Vagina (tissue), 2 donors: ENCODE results near the gene PARN. TPM values are rescaled to one million over a fixed set of nuclear protein-coding genes. Genes with fewer than 3 reads are reported as not detected.

Experiments used
- DNase-seq, 2 donors: peaks; one replicate each; pipeline ENCODE4 v3.0.0-alpha.2; 2017; ENCODE audit errors: extremely low spot score in 2 of 2
- H3K27ac ChIP-seq: fragments of 200-600 bp; sonication (generic); one replicate; pipeline ENCODE4 v1.5.1; 2019
- H3K27me3 ChIP-seq: fragments of 200-600 bp; sonication (generic); one replicate; pipeline ENCODE4 v1.5.1; 2019
- H3K36me3 ChIP-seq, 2 donors: fragments of 200-600 bp; sonication (generic); one replicate each; pipeline ENCODE4 v1.5.1; 2017 to 2019
- H3K4me1 ChIP-seq: fragments of 200-600 bp; sonication (generic); one replicate; pipeline ENCODE4 v1.5.1; 2019
- H3K4me3 ChIP-seq, 2 donors: fragments of 200-600 bp; sonication (generic); 1 replicate in 1 of 2; 2 replicates in 1 of 2; pipeline ENCODE4 v1.5.1; 2016 to 2019
- H3K9me3 ChIP-seq: fragments of 200-600 bp; sonication (generic); one replicate; pipeline ENCODE4 v1.5.1; 2019
- POLR2A ChIP-seq, 2 donors: fragments of 450-650 bp; IDR thresholded peaks; one replicate each; pipeline ENCODE4 v1.6.1; 2017; ENCODE audit warnings: antibody characterized with exemption in 2 of 2, mild to moderate bottlenecking in 2 of 2, moderate library complexity in 2 of 2
- POLR2AphosphoS5 ChIP-seq, 2 donors: sonication (generic); formaldehyde crosslinking; IDR thresholded peaks; one replicate each; pipeline ENCODE4 v1.9.0; 2017; ENCODE audit warnings: antibody characterized with exemption in 2 of 2, mild to moderate bottlenecking in 2 of 2, low read depth in 1 of 2; ENCODE audit not compliant: insufficient read depth in 1 of 2
- intact Hi-C: fragments of 100-400 bp; cut with DNase I; formaldehyde crosslinking; loops from one replicate; pipeline ENCODE4 v1.15.1; 2023
- total RNA-seq: library from RNA; depleted of rRNA; stranded (reverse); fragments of >200 nt; gene quantifications from one replicate; pipeline ENCODE4 v1.2.3, GENCODE V29; 2016
- TF ChIP-seq, protein P1 (sequence below), 3 experiments: fragments of 450-650 bp in 2 of 3; fragments of 200-600 bp in 1 of 3; sonication (generic) in 1 of 3; IDR thresholded peaks; one replicate each; pipeline ENCODE4 v1.5.1; 2017 to 2019; ENCODE audit warnings: antibody characterized with exemption in 3 of 3, mild to moderate bottlenecking in 2 of 3, moderate library complexity in 2 of 3

Gene PARN
- total RNA-seq, 1 donor from 2014 or later, result 39.3 TPM

- no peak for DNase-seq
- no peaks in the 10 kb centered on the region for H3K27me3 ChIP-seq
- no peak overlapping the region for H3K4me3 ChIP-seq
- H3K27ac ChIP-seq, result no peak overlapping the region
- H3K36me3 ChIP-seq, result no peaks in the 10 kb centered on the region
- no peaks in the 10 kb centered on the region for H3K9me3 ChIP-seq
- intact Hi-C loops, result no loop called here
- TF ChIP-seq POLR2A (IDR thresholded peaks at IDR 0.05) (no peak), POLR2AphosphoS5 (IDR thresholded peaks at IDR 0.05; ENCODE audit: insufficient read depth in 1 of 2, low read depth in 1 of 2) (no peak)
- H3K4me1 ChIP-seq, result peaks cover 26% of the 10 kb centered on the region
These were observed 144.9 kb downstream of the PARN start for GRCh38 chr16:14485121-14485551.

DNA sequence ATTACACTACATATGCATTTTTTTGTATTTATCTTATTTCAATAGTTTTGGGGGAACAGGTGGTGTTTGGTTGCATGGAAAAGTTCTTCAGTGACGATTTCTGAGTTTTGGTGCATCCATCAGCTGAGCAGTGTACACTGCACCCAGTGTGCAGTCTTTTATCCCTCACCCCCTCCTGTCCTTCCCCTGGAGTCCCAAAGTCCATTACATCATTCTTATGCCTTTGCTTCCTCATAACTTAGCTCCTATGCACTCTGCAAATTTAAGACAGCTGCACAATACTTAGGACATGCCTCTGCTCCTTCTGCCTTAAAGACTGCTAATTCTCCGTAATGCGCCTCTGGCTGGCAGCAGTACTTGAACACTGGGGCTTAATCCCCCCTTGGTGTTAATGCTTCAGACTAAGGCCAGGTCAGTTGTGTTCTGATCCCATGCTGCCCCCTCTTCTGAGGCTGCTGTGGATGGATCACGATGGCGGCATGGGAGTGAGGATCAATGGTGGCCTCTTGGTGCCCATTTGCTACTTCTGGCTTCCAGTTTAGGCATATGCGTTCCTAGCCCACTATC, 146.2 kb downstream of the PARN start:
- no peaks in the 10 kb centered on the region for H3K36me3 ChIP-seq
- H3K27ac ChIP-seq, result no peak overlapping the region
- intact Hi-C loops, result no loop called here
- TF ChIP-seq POLR2AphosphoS5 (IDR thresholded peaks at IDR 0.05; ENCODE audit: insufficient read depth in 1 of 2, low read depth in 1 of 2), result no peak
- TF ChIP-seq POLR2A (IDR thresholded peaks at IDR 0.05), result no peak
- TF ChIP-seq, protein P1, sequence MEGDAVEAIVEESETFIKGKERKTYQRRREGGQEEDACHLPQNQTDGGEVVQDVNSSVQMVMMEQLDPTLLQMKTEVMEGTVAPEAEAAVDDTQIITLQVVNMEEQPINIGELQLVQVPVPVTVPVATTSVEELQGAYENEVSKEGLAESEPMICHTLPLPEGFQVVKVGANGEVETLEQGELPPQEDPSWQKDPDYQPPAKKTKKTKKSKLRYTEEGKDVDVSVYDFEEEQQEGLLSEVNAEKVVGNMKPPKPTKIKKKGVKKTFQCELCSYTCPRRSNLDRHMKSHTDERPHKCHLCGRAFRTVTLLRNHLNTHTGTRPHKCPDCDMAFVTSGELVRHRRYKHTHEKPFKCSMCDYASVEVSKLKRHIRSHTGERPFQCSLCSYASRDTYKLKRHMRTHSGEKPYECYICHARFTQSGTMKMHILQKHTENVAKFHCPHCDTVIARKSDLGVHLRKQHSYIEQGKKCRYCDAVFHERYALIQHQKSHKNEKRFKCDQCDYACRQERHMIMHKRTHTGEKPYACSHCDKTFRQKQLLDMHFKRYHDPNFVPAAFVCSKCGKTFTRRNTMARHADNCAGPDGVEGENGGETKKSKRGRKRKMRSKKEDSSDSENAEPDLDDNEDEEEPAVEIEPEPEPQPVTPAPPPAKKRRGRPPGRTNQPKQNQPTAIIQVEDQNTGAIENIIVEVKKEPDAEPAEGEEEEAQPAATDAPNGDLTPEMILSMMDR (IDR thresholded peaks at IDR 0.05), result no peak
- H3K27me3 ChIP-seq, result no peaks in the 10 kb centered on the region
- H3K4me3 ChIP-seq, result no peak overlapping the region
- peaks cover 26% of the 10 kb centered on the region for H3K4me1 ChIP-seq
- H3K9me3 ChIP-seq, result no peaks in the 10 kb centered on the region
- no peak for DNase-seq

GRCh38 chr16:14476183-14476582, 153.9 kb downstream of the PARN start:
- Histone ChIP-seq H3K9me3 (no peaks in the 10 kb centered on the region), H3K27me3 (no peaks in the 10 kb centered on the region), H3K4me1 (peaks cover 5% of the 10 kb centered on the region), H3K36me3 (no peaks in the 10 kb centered on the region), H3K27ac (no peak overlapping the region), H3K4me3 (no peak overlapping the region)
- DNase-seq, result no peak
- TF ChIP-seq, protein P1 (IDR thresholded peaks at IDR 0.05), result no peak
- TF ChIP-seq POLR2A (IDR thresholded peaks at IDR 0.05), result no peak
- no peak for TF ChIP-seq POLR2AphosphoS5 (IDR thresholded peaks at IDR 0.05; ENCODE audit: insufficient read depth in 1 of 2, low read depth in 1 of 2)
- intact Hi-C loops, result no loop called here

DNA sequence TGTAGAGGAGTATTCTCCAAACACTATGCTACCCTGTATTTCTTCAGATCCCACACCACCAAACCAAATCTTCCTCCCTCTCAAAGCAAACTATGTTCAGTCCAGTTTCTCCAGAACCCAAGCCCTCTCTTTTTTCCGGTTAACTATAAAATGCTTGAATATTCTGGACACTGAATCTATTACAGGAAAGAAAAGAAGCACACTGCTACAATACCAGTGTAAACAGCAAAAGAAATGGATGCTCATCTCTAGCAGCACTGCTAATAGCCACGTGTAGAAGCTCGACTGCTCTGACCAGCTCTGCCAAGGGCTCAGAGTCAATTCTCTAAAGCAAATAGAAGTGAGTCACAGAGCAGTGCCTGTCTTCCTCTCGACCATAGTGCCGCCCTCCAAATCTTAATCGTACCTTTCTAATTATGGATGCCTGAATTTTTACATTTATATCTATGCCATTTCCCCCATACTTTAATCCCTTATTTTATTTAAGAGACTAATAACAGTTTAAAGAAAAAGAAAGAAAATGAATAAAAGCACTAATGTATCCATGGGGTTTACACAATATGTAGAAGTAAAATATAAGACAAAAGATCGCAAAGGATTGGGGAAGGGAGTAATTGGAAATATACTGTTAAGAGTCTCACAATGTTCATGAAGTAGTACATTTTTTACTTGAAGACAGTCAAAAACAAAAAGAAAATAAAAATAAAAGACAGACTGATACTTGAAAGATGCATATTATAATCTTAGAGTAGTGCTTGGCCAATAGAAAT, 154.5 kb downstream of the PARN start:
- Histone ChIP-seq H3K9me3 (no peaks in the 10 kb centered on the region), H3K4me3 (no peak overlapping the region), H3K27ac (no peak overlapping the region), H3K4me1 (peaks cover 5% of the 10 kb centered on the region), H3K36me3 (no peaks in the 10 kb centered on the region), H3K27me3 (no peaks in the 10 kb centered on the region)
- no peak for DNase-seq
- intact Hi-C loops, result no loop called here
- TF ChIP-seq, protein P1 (IDR thresholded peaks at IDR 0.05), result no peak
- TF ChIP-seq POLR2A (IDR thresholded peaks at IDR 0.05) (no peak), POLR2AphosphoS5 (IDR thresholded peaks at IDR 0.05; ENCODE audit: insufficient read depth in 1 of 2, low read depth in 1 of 2) (no peak)

DNA sequence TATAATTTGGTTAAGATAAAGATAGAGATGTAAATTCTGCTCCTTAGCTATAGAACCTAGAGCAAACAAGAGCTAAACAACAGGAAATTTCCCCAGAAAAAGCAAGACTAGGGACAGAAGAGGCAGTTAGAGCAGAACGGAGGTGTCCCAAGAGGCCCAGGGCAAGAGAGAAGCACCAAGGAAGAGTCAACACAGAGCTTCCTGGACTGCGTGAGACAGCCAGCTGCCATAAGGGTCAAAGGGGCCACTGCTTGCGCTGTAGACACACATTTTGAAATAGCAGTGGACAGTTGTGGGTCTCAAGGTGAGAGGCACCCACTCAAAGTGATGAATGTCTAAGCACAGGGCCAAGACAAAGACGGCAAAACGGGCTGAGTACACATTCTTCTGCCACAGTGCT, 156.6 kb downstream of the PARN start:
- intact Hi-C loops, result loop anchor here (5.0 kb wide), 1 partner anchor 1289 kb away; no protein-coding TSS in a partner anchor
- Histone ChIP-seq H3K36me3 (no peaks in the 10 kb centered on the region), H3K27me3 (no peaks in the 10 kb centered on the region), H3K4me1 (peaks cover 5% of the 10 kb centered on the region), H3K9me3 (no peaks in the 10 kb centered on the region), H3K27ac (no peak overlapping the region), H3K4me3 (no peak overlapping the region)
- DNase-seq, result no peak
- no peak for TF ChIP-seq POLR2A (IDR thresholded peaks at IDR 0.05)
- TF ChIP-seq, protein P1 (IDR thresholded peaks at IDR 0.05), result no peak
- TF ChIP-seq POLR2AphosphoS5 (IDR thresholded peaks at IDR 0.05; ENCODE audit: insufficient read depth in 1 of 2, low read depth in 1 of 2), result no peak
